CD4-positive, alpha-beta T cell treated with Interleukin-17A for 1 hour (primary cell): ENCODE measurements around the gene CLASP1.
"Not testable (repeated sequence)": the region's sequence is repeated elsewhere in the genome, so short reads cannot be mapped to it uniquely, and the experiment has no call there.

Experiments
- DNase-seq: peaks from one replicate; pipeline ENCODE4 v3.0.0-alpha.2; 2020

CLASP1 gene

DNA sequence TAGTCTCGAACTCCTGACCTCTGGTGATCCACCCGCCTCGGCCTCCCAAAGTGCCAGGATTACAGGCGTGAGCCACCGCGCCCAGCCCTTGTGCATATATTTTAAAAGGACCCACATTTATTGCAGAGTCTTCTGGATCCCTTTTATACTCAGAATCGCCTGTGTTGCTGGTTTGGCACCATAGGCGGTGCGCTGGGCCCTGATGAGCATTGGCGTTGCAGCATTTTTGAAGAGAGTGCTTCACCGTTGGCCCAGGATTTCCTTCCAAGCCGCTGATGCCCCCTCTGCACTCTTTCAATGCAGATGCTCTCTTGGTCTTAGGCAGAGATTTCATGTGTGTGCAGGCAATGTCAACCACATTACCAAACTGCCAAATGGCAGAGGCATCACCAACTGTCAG lies 350.8 kb downstream of the CLASP1 start:
- no peak for DNase-seq

DNA sequence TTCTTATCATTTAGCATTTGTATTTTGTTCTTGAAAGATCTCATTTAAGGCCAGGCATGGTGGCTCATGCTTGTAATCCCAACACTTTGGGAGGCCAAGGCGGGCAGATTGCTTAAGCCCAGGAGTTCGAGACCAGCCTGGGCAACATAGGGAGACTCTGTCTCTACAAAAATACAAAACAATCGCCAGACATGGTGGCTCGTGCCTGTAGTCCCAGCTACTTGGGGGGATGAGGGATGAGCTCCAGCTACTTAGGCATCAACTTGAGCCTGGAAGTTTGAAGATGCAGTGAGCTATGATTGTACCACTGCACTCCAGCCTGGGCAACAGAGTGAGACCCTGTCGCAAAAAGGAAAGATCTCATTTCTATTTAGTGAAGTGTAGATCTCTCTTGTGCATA lies 351.4 kb downstream of the CLASP1 start:
- DNase-seq: not testable (repeated sequence)

DNA sequence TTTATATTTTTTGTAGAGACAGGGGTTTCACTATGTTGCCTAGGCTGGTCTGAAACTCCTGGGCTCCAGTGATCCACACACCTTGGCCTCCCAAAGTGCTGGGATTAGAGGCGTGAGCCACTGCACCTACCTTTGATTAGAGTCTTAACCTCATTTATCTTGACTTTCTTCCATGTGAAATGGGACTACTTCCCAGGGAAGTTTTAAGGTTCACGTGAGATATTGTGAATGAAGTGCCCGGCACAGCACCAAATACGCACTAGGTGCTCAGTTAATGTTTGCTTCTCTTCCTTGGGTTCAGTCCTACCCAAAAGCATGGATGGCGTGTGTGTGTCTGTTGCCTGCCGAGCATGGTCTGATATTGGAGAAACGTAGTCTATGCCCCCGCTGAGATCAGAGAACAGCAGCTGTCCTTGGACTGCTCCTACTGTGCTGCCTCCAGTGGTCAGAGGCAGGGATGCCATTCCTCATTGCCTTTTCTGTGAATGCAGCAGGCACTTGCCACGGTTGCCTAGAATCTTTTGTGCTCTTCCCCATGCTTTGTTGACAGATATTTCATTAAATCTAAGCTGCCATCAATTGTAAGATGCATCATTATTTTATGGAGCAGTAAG lies 351.9 kb downstream of the CLASP1 start:
- no peak for DNase-seq

DNA sequence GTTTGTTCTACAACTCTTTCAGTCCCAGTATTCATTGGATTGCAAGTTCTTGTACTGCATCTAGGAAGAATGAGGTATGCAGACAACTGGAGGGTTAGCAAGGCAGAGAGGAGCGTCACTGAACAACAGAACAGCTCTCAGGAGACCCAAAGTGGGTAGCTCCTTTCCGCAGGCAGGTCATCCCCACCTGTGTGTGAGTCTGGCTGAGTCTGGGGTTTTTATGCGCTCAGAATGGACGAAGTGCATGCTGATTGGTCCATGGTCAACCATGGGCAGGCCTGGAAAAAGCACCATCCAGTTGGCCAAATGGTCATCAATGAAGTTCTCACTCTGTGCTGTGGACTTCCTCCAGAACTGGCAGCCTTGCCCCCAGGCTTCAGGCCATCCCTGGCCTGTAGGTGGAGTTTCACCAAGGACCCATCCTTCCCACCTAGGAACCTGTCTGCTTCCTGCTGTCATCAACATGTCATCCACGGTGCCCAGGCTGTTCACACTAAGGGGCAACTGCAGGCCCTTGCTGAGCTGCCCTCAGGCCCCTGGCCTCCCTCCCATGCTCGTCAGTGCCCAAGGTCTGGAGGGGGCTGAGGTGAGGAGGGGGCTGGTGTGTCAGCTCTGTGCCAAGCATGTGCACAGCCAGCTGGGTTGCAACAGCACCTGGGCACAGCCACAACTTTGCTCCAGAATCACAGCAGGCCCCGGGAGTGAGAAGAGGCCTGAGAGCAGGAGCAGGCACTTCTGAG lies 353.2 kb downstream of the CLASP1 start:
- no peak for DNase-seq

DNA sequence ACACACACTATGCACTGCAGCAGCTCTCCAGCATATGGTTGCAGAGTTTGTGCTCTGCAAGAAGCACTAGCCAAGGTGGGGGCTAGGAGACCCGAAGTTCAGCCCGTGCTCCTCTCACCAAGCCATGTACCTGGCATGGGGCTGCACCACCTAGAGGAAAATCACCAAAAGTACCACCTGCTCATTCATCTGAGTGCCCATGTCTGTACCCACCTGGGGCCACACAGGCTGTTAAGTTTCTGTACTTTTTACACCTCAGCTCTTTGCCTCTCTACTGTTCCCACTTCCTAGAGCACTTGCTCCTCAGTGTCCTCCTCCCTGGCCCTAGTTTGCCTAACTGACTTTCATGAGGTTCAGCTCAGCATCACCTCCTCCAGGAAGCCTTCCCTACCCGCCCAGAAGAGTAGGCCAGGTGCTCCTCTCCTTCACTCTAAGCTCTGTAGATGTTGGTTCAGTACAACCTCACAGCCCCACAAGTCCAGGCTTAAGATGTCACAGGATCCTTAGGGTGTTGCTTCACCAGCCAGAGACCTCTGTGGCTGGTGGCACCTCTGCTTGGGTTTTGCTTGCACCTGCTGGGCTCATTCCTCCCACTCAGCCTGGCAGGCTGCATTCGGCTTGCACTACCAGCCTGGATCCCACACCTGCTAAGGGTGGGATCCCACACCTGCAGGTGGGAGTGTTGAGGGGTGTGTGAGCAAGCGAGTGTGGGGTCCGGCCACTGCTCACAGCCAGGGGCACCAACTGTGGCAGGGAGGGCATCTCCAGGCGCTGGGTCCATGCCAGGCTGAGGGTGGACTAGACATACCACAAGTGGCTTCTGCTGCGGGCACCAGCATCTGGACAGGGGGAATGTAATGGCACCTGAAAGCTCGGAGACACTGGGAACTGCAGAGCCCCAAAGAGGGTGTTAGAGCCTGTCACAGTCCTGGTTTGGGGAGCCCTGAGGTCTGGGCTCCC lies 354.1 kb downstream of the CLASP1 start:
- DNase-seq: no peak

DNA sequence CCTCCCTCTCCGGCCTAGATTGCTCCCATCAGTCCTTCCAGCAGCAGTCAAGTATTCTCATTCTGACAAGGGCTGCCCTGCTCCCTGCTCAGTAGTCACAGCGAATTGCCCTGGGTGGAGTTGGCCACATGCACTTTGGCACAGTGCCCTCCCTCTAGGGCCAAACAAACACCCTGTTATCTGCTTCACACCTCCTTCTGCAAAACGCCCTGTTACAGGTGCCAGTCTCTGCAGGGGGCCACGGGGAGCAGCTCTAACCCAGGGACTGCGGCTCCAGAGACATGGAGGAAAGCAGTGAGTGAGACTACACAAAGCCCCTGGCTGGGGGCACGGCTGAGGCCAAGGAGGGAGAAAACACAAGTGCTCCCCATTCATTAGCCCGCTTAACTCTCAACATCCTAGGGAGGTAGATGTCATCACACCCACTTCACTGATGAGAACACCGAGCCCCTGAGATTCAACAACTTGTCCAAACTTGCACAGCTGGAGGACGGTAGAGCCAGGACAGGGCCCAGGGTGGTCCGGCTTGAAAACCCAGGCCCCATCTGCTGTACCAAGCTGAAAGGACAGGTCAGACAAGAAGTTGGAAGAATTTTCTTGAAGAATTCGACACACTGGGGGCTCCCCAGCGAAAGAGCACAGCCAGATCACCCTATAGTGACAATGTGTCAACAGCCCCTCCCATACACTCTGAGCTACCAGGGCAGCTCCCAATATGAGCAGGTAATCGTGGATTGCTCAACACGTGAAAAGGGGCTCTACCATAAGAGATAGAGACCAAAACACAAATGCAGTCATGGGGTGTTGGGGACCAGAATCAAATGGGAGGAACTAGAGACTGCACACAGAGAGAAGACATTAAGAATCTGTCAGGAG lies 355.6 kb downstream of the CLASP1 start:
- DNase-seq: no peak

DNA sequence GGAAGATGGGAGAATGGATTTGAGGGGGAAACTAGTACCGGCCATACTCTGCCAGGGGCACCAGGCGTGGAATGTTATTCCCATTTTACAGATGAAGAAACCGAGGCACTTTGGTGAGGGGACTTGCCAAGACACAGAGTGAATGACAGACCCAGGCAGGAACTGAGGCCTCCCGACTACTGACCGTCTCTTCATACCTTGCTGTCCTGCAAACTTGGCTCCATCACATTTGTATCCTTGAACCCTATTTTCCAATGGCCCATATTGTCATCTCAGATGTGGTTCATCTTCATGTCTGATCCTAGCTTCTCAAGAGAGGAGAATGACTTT lies 358.0 kb downstream of the CLASP1 start:
- no peak for DNase-seq

DNA sequence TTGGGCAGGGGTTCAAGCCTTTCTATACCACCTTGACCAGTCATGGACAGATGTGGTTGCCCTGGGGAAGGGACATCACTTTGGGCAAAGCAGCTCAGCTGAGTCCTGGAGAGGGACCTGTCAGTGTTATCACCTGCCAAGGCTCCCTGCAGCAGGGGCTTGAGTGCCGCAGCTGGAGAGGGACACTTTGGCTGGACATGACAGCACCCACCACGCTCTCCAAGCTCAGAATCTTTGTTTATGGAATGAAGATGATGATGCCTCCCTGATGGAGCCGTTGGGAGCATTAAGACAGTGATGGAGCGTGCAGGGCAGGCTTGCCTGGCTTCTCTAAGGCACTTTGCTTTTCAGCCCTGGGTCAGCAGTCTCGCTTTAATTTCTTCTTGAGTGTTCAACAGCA lies 360.0 kb downstream of the CLASP1 start:
- no peak for DNase-seq

DNA sequence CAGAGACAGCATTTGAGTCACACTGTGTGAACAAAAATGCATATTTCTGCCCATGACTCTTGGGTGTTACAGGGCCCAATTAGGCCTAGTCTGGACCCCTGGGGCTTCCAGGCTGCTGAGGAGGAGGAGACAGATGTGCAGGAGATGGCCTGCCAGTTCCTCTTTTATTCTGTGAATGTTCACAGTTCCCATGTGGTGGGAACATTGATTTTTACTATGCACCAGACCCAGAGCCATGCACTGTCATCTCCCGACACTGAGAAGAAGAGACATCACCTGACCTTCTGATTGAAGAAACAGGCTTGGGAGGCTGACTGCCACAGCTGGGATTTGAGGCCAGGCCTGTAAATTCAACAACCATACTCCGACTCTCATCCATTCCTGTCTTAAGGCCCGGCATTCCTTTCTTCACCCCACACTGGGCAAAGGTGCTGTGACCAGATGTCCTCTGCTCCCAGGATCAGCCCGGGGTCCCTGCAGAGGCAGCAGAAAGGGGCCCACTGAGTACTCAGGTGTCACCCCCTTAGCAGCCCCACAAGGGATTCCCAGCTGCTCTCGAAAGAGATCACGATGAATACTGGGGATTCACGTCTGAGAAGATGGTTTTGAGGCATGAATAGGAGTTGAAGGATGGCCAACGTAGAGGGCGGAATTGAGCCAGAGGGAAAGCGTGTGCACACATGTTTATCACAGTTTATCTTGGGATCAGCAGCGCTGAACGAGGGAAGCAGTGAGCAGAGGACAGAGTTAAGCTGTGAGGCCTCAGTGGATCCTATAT lies 360.6 kb downstream of the CLASP1 start:
- no peak for DNase-seq

DNA sequence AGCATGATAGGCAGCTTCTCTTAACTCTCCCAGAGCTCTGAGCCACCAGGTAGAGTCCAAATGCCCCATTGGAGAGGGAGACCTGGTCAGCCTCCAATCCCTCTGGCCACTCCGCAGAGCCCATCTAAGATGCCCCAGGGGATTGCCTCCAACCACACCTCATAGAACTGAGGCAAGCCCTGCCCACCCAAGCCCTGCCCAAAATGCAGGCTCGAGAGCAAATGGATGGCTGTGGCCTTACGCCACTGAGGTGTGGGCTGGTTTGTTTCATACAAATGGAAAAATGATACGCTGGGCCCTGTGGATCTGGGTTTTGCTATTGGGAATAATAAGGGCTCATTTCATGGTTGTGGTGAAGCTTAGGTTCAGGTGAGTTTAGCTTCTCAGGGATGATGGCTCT lies 361.3 kb downstream of the CLASP1 start:
- DNase-seq: no peak
